Spleen (tissue), 11 donors: ENCODE results near the gene TENT5C. TPM values are rescaled to one million over a fixed set of nuclear protein-coding genes. Genes with fewer than 3 reads are reported as not detected.

Experiments
- DNase-seq: peaks from one replicate; pipeline ENCODE4 v3.0.0-alpha.2; 2020
- H3K27ac ChIP-seq, 8 donors: fragments of 200-600 bp; sonication (generic) in 7 of 8; 1 replicate in 4 of 8; 2 replicates in 4 of 8; pipeline versions ENCODE4 v1.5.0 to v1.8.0; 2016 to 2021; ENCODE audit warnings: inconsistent platforms in 4 of 8, mild to moderate bottlenecking in 4 of 8, moderate library complexity in 1 of 8
- H3K27me3 ChIP-seq, 7 donors: fragments of 200-600 bp; sonication (generic) in 6 of 7; replicated peaks in 1 of 7; 1 replicate in 4 of 7; 2 replicates in 3 of 7; pipeline versions ENCODE4 v1.5.0 to v1.8.0; 2016 to 2021; ENCODE audit warnings: inconsistent platforms in 3 of 7, mild to moderate bottlenecking in 1 of 7
- H3K36me3 ChIP-seq, 6 donors: fragments of 200-600 bp; sonication (generic) in 5 of 6; 1 replicate in 4 of 6; 2 replicates in 2 of 6; pipeline versions ENCODE4 v1.5.0 to v1.8.0; 2016 to 2021; ENCODE audit warnings: inconsistent platforms in 2 of 6
- H3K4me1 ChIP-seq, 6 donors: fragments of 200-600 bp; sonication (generic) in 5 of 6; 1 replicate in 3 of 6; 2 replicates in 3 of 6; pipeline versions ENCODE4 v1.5.0 to v1.8.0; 2016 to 2021; ENCODE audit warnings: inconsistent platforms in 3 of 6
- H3K4me3 ChIP-seq, 8 donors: fragments of 200-600 bp; sonication (generic) in 7 of 8; 1 replicate in 4 of 8; 2 replicates in 4 of 8; pipeline versions ENCODE4 v1.5.0 to v1.8.0; 2016 to 2021; ENCODE audit warnings: inconsistent platforms in 4 of 8, mild to moderate bottlenecking in 4 of 8, moderate library complexity in 2 of 8
- H3K9me3 ChIP-seq, 8 donors: fragments of 200-600 bp; sonication (generic) in 7 of 8; 1 replicate in 4 of 8; 2 replicates in 4 of 8; pipeline versions ENCODE4 v1.5.0 to v1.8.0; 2016 to 2021; ENCODE audit warnings: inconsistent platforms in 4 of 8
- CTCF ChIP-seq, 11 experiments: fragments of 200-600 bp in 7 of 11; fragments of 450-650 bp in 4 of 11; sonication (generic) in 4 of 11; IDR thresholded peaks in 8 of 11; conservative IDR thresholded peaks in 3 of 11; 1 replicate in 7 of 11; 2 replicates in 4 of 11; pipeline versions ENCODE4 v1.4.0 to v1.8.0; 2016 to 2021; ENCODE audit warnings: antibody characterized with exemption in 11 of 11, inconsistent platforms in 4 of 11, mild to moderate bottlenecking in 1 of 11
- POLR2A ChIP-seq, 3 donors: fragments of 450-650 bp; IDR thresholded peaks; one replicate each; pipeline ENCODE4 v1.5.1; 2017; ENCODE audit warnings: antibody characterized with exemption in 3 of 3, mild to moderate bottlenecking in 1 of 3
- POLR2AphosphoS5 ChIP-seq, 3 donors: sonication (generic); formaldehyde crosslinking; IDR thresholded peaks; one replicate each; pipeline ENCODE4 v1.5.1; 2017; ENCODE audit warnings: antibody characterized with exemption in 3 of 3
- WGBS, 5 donors: extraction: QIAGEN DNeasy Blood & Tissue Kit in 3 of 5; methylation state at CpG; one replicate each; pipeline versions ENCODE4 v1.1.5 to v1.1.7; 2013 to 2018; 5-methylcytosine and 5-hydroxymethylcytosine counted together
- intact Hi-C: fragments of 100-400 bp; cut with DNase I; formaldehyde crosslinking; loops from one replicate; pipeline ENCODE4 v1.15.0; 2023; ENCODE audit warnings: low total_unique reads
- polyA plus RNA-seq, 3 donors: library from polyadenylated mRNA; stranded (reverse); fragments of 200-250 nt; gene quantifications; one replicate each; pipeline ENCODE4 v1.2.1, GENCODE V29; 2013
- total RNA-seq, 7 donors: library from RNA; depleted of rRNA in 3 of 7; stranded (reverse); fragments of >200 nt in 3 of 7; fragmentation: NEBNext Ultra II Directional in 4 of 7; extraction: Animal tissue kit (Norgen Biotek cat#: 25700) in 4 of 7; gene quantifications; one replicate each; pipeline versions ENCODE4 v1.1.0 to v1.2.1, GENCODE V29; 2016 to 2021
- donor health status: healthy with polysubstance abuse.
- donor health status: DM: no; HTN: no; CAD: no; lungs with moderate emphysema.
- donor health status: DM: no; HTN: no; CAD: no.
- donor health status: Bipolar disorder and iron deficiency.
- donor health status: healthy.
- donor health status: DM: no; HTN: no; CAD: no.
- donor health status: DM: yes; HTN: yes; CAD: no.

TENT5C gene
- total and polyA plus RNA-seq, 10 donors, result 5.6 to 181 (median 37.0) TPM

- Histone ChIP-seq H3K4me1 (peaks cover 47 to 84% (median 63%) of the 10 kb centered on the region in 6 donors), H3K27ac (peak overlapping the region; percentile 49 to 92 (median 72))
- DNase-seq, result no peak
Observed at GRCh38 chr1:117653732-117654492, 48.1 kb downstream of the TENT5C start.

GRCh38 chr1:117654493-117655219 lies 48.8 kb downstream of the TENT5C start:
- Histone ChIP-seq H3K27me3 (no peaks in the 10 kb centered on the region), H3K4me3 (peak overlapping the region in 1 of 8 donors; percentile 6), H3K27ac (peak overlapping the region; percentile 49 to 92 (median 77)), H3K9me3 (no peaks in the 10 kb centered on the region), H3K4me1 (peaks cover 54 to 91% (median 70%) of the 10 kb centered on the region in 6 donors), H3K36me3 (no peaks in the 10 kb centered on the region)
- intact Hi-C loops, result no loop called here
- 57 to 68% (median 59%) methylated on average over 6 of the region's 6 CpGs for WGBS, 5 donors
- no peak for DNase-seq
- no peak for TF ChIP-seq POLR2A (IDR thresholded peaks at IDR 0.05)
- TF ChIP-seq CTCF (IDR thresholded peaks at IDR 0.05 in 8 of 11, conservative IDR thresholded peaks at IDR 0.05 in 3 of 11), result no peak
- TF ChIP-seq POLR2AphosphoS5 (IDR thresholded peaks at IDR 0.05), result peak in 1 of 3 donors; percentile 66

More at GRCh38 chr1:117653732-117654492, 48.1 kb downstream of the TENT5C start:
- WGBS, 5 donors, result 24 to 32% (median 31%) methylated on average over 11 of the region's 11 CpGs
- TF ChIP-seq POLR2A (IDR thresholded peaks at IDR 0.05) (no peak), POLR2AphosphoS5 (IDR thresholded peaks at IDR 0.05) (peak in 1 of 3 donors; percentile 35), CTCF (IDR thresholded peaks at IDR 0.05 in 8 of 11, conservative IDR thresholded peaks at IDR 0.05 in 3 of 11) (no peak)
- Histone ChIP-seq H3K27me3 (no peaks in the 10 kb centered on the region), H3K9me3 (no peaks in the 10 kb centered on the region), H3K36me3 (no peaks in the 10 kb centered on the region), H3K4me3 (peak overlapping the region in 1 of 8 donors; percentile 6)
- intact Hi-C loops, result no loop called here

- Histone ChIP-seq H3K36me3 (no peaks in the 10 kb centered on the region), H3K4me1 (peaks cover 60 to 97% (median 76%) of the 10 kb centered on the region in 6 donors), H3K4me3 (no peak overlapping the region), H3K9me3 (no peaks in the 10 kb centered on the region), H3K27me3 (no peaks in the 10 kb centered on the region), H3K27ac (peak overlapping the region in 6 of 8 donors; percentile 62 to 92 (median 80))
- WGBS, 5 donors, result 85 to 90% (median 88%) methylated on average over 11 to 12 of the region's 12 CpGs
- TF ChIP-seq POLR2AphosphoS5 (IDR thresholded peaks at IDR 0.05) (no peak), CTCF (IDR thresholded peaks at IDR 0.05 in 8 of 11, conservative IDR thresholded peaks at IDR 0.05 in 3 of 11) (no peak), POLR2A (IDR thresholded peaks at IDR 0.05) (no peak)
- intact Hi-C loops, result no loop called here
- DNase-seq, result no peak
Observed at GRCh38 chr1:117655220-117655577, 49.4 kb downstream of the TENT5C start.

GRCh38 chr1:117656202-117656641 lies 50.4 kb downstream of the TENT5C start:
- Histone ChIP-seq H3K27me3 (no peaks in the 10 kb centered on the region), H3K4me3 (no peak overlapping the region), H3K9me3 (no peaks in the 10 kb centered on the region), H3K27ac (peak overlapping the region; percentile 56 to 92 (median 77)), H3K36me3 (no peaks in the 10 kb centered on the region), H3K4me1 (peaks cover 62 to 100% (median 80%) of the 10 kb centered on the region in 6 donors)
- 50 to 82% (median 64%) methylated on average over 10 of the region's 10 CpGs for WGBS, 5 donors
- peak in 2 of 3 donors; percentile 48 to 79 for TF ChIP-seq POLR2AphosphoS5 (IDR thresholded peaks at IDR 0.05)
- TF ChIP-seq CTCF (IDR thresholded peaks at IDR 0.05 in 8 of 11, conservative IDR thresholded peaks at IDR 0.05 in 3 of 11), result no peak
- TF ChIP-seq POLR2A (IDR thresholded peaks at IDR 0.05), result no peak
- DNase-seq, result peak; percentile 87
- intact Hi-C loops, result no loop called here
